OCI-LY3 (cell line): Measurements from ENCODE around the gene CYSTM1.

Source experiments
- H2AFZ ChIP-seq: fragments of 200-600, 300-600 bp; shearing (Covaris generic); 2 replicates; pipeline ENCODE4 v1.6.0; 2014; ENCODE audit warnings: antibody characterized with exemption, low read depth, low read length
- H3K27ac ChIP-seq: fragments of 200-600, 300-600 bp; sonication (generic); 2 replicates; pipeline ENCODE4 v1.5.1; 2014; ENCODE audit warnings: mild to moderate bottlenecking, low read length, moderate library complexity, mixed read lengths
- H3K27me3 ChIP-seq: fragments of 200-600, 300-600 bp; sonication (generic); 2 replicates; pipeline ENCODE4 v1.6.1; 2014; ENCODE audit warnings: low read depth, low read length, mixed read lengths
- H3K36me3 ChIP-seq: fragments of 200-600, 300-600 bp; sonication (generic); replicated peaks from 2 replicates; pipeline ENCODE3; 2014; ENCODE audit warnings: low read depth, low read length, mixed read lengths
- H3K4me1 ChIP-seq: fragments of 300-600, 200-600 bp; sonication (generic); 2 replicates; pipeline ENCODE4 v1.6.1; 2014; ENCODE audit warnings: low read length, mixed read lengths
- H3K4me2 ChIP-seq: fragments of 200-600, 300-600 bp; sonication (generic); 2 replicates; pipeline ENCODE4 v1.6.1; 2014; ENCODE audit warnings: low read length, mixed read lengths
- H3K4me3 ChIP-seq: fragments of 300-600, 200-600 bp; sonication (generic); 2 replicates; pipeline ENCODE4 v1.5.1; 2014; ENCODE audit warnings: antibody characterized with exemption, mild to moderate bottlenecking, low read length, moderate library complexity
- H3K79me2 ChIP-seq: fragments of 300-600, 200-600 bp; shearing (Covaris generic); 2 replicates; pipeline ENCODE4 v1.6.1; 2014; ENCODE audit warnings: mild to moderate bottlenecking, low read length, mixed read lengths
- H3K9ac ChIP-seq: fragments of 300-600, 200-600 bp; shearing (Covaris generic); 2 replicates; pipeline ENCODE4 v1.6.0; 2014; ENCODE audit warnings: mild to moderate bottlenecking, low read length, moderate library complexity
- H3K9me3 ChIP-seq: fragments of 200-600, 300-600 bp; shearing (Covaris generic); 2 replicates; pipeline ENCODE4 v1.6.1; 2014; ENCODE audit warnings: low read length, mixed read lengths; ENCODE audit not compliant: insufficient read depth
- H4K20me1 ChIP-seq: fragments of 200-600, 300-600 bp; sonication (generic); 2 replicates; pipeline ENCODE4 v1.6.1; 2016; ENCODE audit warnings: low read length, mixed read lengths; ENCODE audit not compliant: insufficient read depth
- CTCF ChIP-seq: fragments of 200-600, 300-600 bp; sonication (generic); IDR thresholded peaks from 2 replicates; pipeline ENCODE4 v1.5.1; 2014; ENCODE audit warnings: antibody characterized with exemption, low read length, low read depth
- EZH2phosphoT487 ChIP-seq: fragments of 200-600 bp; shearing (Covaris generic); IDR thresholded peaks from 2 replicates; pipeline ENCODE4 v1.6.1; 2018; ENCODE audit warnings: antibody characterized with exemption, mixed run types, low read depth

Gene CYSTM1

GRCh38 chr5:140267201-140267540, 92.2 kb downstream of the CYSTM1 start:
- Histone ChIP-seq H3K9ac (no peak overlapping the region), H3K36me3 (no peaks in the 10 kb centered on the region), H3K4me2 (no peak overlapping the region), H3K9me3 (no peaks in the 10 kb centered on the region), H4K20me1 (peaks cover 6% of the 10 kb centered on the region), H3K79me2 (0 out of 2 replicates have a peak, but pooled peaks cover 5% of the 10 kb centered on the region), H3K4me1 (peaks cover 5% of the 10 kb centered on the region; the same call in 1 of the 2 replicates), H3K4me3 (no peak overlapping the region), H3K27me3 (no peaks in the 10 kb centered on the region), H3K27ac (no peak overlapping the region), H2AFZ (no peak overlapping the region)
- no peak for TF ChIP-seq EZH2phosphoT487
- TF ChIP-seq CTCF: no peak

GRCh38 chr5:140267559-140268018, 92.6 kb downstream of the CYSTM1 start:
- no peak overlapping the region for H3K27ac ChIP-seq

GRCh38 chr5:140270008-140270407, 95.0 kb downstream of the CYSTM1 start:
- H3K9me3 ChIP-seq: no peaks in the 10 kb centered on the region
- no peak overlapping the region for H3K27ac ChIP-seq
- H3K4me1 ChIP-seq: peaks cover 5% of the 10 kb centered on the region; the same call in 1 of the 2 replicates
- H3K79me2 ChIP-seq: 0 out of 2 replicates have a peak, but pooled peaks cover 5% of the 10 kb centered on the region
- H4K20me1 ChIP-seq: peaks cover 6% of the 10 kb centered on the region
- no peak overlapping the region for H2AFZ ChIP-seq
- no peaks in the 10 kb centered on the region for H3K27me3 ChIP-seq
- TF ChIP-seq EZH2phosphoT487: no peak
- no peak for TF ChIP-seq CTCF
- no peak overlapping the region for H3K4me3 ChIP-seq
- H3K9ac ChIP-seq: no peak overlapping the region
- H3K4me2 ChIP-seq: no peak overlapping the region
- H3K36me3 ChIP-seq: no peaks in the 10 kb centered on the region

More at GRCh38 chr5:140267559-140268018, 92.6 kb downstream of the CYSTM1 start:
- H3K79me2 ChIP-seq: 0 out of 2 replicates have a peak, but pooled peaks cover 5% of the 10 kb centered on the region
- H3K9ac ChIP-seq: no peak overlapping the region
- peaks cover 5% of the 10 kb centered on the region; the same call in 1 of the 2 replicates for H3K4me1 ChIP-seq
- no peaks in the 10 kb centered on the region for H3K27me3 ChIP-seq
- H3K9me3 ChIP-seq: no peaks in the 10 kb centered on the region
- H2AFZ ChIP-seq: no peak overlapping the region
- TF ChIP-seq CTCF (no peak), EZH2phosphoT487 (no peak)
- no peaks in the 10 kb centered on the region for H3K36me3 ChIP-seq
- H3K4me2 ChIP-seq: no peak overlapping the region
- no peak overlapping the region for H3K4me3 ChIP-seq
- peaks cover 6% of the 10 kb centered on the region for H4K20me1 ChIP-seq

DNA sequence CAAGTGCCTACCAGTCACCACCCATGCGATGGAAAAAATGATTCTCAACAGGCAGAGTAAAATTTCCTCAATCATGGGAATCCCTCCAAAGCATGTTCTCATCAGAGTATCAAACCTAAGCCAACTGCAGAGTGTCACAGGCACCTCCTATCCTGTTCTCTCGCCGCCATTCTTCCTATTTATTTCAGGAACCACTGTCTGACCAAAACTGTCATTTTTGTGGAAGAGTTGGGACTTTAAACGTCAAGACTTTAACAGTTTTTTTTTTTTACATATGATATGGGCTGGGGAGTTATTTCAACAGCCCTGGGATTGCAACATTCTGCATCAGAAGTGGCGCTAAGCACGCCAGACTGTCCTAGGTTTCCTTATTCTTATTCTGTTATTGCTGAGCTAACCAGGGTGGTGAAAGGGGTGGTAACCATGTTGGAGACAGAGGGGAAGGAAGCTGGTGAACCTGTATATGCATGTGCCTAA, 98.5 kb downstream of the CYSTM1 start:
- no peak overlapping the region for H3K27ac ChIP-seq

More for the DNA sequence above, 98.5 kb downstream of the CYSTM1 start:
- H3K79me2 ChIP-seq: no peaks in the 10 kb centered on the region
- no peak for TF ChIP-seq EZH2phosphoT487
- no peak for TF ChIP-seq CTCF
- H4K20me1 ChIP-seq: no peaks in the 10 kb centered on the region
- H3K9me3 ChIP-seq: no peaks in the 10 kb centered on the region
- no peak overlapping the region for H2AFZ ChIP-seq
- no peak overlapping the region for H3K4me3 ChIP-seq
- no peak overlapping the region for H3K4me2 ChIP-seq
- H3K36me3 ChIP-seq: no peaks in the 10 kb centered on the region
- no peak overlapping the region for H3K9ac ChIP-seq
- H3K27me3 ChIP-seq: no peaks in the 10 kb centered on the region
- 0 out of 2 replicates have a peak, but pooled peaks cover under 1% of the 10 kb centered on the region for H3K4me1 ChIP-seq
